ENCODE results near the gene C6orf141. TPM values are rescaled to one million over a fixed set of nuclear protein-coding genes. Genes with fewer than 3 reads are reported as not detected.

C6orf141 gene
- not detected for total RNA-seq
- total RNA-seq (2013) = not detected
- total RNA-seq = 0 to 0.12 (median 0) reads per million in 29 experiments

DNA sequence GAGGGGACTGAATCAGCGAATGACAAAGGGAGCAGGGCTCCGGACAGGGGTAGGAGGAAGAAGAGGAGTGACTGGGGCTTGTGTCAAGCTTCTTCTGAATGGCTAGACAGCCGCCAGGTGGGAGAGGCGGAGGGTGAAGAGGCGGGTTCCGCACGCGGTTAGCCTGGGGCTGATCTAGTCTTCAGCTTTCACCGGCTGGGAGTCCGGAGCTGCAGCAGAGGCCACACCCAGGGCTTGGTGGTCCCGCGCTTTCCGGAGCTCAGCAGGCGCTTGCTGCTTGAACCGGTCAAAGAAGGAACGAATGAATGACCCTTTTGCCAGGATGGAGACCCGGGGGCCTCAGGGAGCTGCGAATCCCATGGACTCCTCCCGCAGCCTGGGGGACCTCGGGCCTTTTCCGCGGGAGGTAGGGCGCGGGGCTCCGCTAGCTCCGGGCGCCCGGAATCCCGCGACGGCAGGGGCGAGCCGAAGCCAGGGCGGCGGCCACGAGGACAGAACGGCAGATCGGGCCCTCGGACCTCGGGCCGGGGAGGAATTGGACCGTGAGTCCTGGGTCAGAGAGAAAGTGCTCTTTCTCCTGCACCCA, at the start of gene C6orf141:
TSS of gene C6orf141 (plus strand) at position 177 of the 586 bp plus-strand sequence. CDS start at position 302, 125 bp downstream.
- peaks cover 17 to 19% (median 19%) of the 10 kb centered on the region in 3 donors for H3K4me1 Mint-ChIP-seq
- no peaks in the 10 kb centered on the region for H3K36me3 Mint-ChIP-seq
- 3% methylated on average over 42 of the region's 42 CpGs for WGBS (ENCODE audit: insufficient coverage)
- peak within 1 kb of the TSS; percentile 66 to 82 (median 77) for H3K4me3 Mint-ChIP-seq
- ATAC-seq (replicated peaks in 1 of 4) (peak in 3 of 4 experiments; percentile 29 to 52 (median 43)), DNase-seq (peak in 2 of 35 experiments; percentile 1 to 8)
- Histone ChIP-seq H3K27me3 (replicated peaks in 1 of 2; ENCODE audit: control insufficient read depth in 2 of 2, extremely low read depth in 1 of 2, insufficient read depth in 2 of 2, low read length in 1 of 2) (peaks cover 2 to 24% of the 10 kb centered on the region in 2 experiments), H3K4me1 (ENCODE audit: control insufficient read depth in 1 of 2, extremely low read depth in 1 of 2, insufficient read depth in 2 of 2, low read length in 2 of 2) (peaks cover 8 to 15% of the 10 kb centered on the region in 2 experiments), H3K36me3 (ENCODE audit: control insufficient read depth in 2 of 2, extremely low read depth in 1 of 2, insufficient read depth in 1 of 2, low read length in 1 of 2) (no peaks in the 10 kb centered on the region), H3K9me3 (no peaks in the 10 kb centered on the region), H3K27ac (ENCODE audit: low read length) (no peak within 1 kb of the TSS), H3K4me3 (ENCODE audit: control insufficient read depth in 1 of 2, extremely low read depth in 1 of 2, low read length in 1 of 2) (peak within 1 kb of the TSS; percentile 5 to 85)
- peaks cover 24 to 42% of the 10 kb centered on the region in 2 donors for H3K27me3 Mint-ChIP-seq
- ChIA-PET POLR2A (no interaction called here), CTCF (interaction anchor here in 1 of 2 donors (0.6 kb wide), 1 partner anchor 58 kb away, joined by 4 read pairs; no protein-coding TSS in a partner anchor)
- no peaks in the 10 kb centered on the region for H3K9me3 Mint-ChIP-seq
- H3K27ac Mint-ChIP-seq = peak within 1 kb of the TSS in 1 of 2 donors; percentile 46

DNA sequence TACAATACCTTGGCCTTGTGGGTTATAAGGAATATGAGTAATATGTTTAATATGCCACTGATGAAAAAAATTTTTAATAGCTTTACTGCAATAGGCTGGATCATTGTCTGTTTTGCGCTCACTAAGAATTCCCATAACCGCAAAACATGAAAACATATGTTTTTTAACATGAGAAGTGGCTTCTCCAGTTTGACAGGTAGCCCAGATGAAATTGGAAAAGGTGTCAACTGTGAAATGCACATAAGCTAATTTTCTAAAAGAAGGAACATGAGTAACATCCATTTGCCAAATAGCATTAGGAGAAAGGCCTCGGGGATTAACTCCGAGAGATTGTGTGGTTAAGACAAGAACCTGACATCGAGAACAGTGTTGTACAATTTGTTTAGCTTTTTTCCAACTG, 45.8 kb upstream of the C6orf141 start:
- Mint-ChIP-seq H3K4me1 (no peaks in the 10 kb centered on the region), H3K4me3 (no peak overlapping the region), H3K27me3 (peaks cover 13 to 16% of the 10 kb centered on the region in 2 donors), H3K36me3 (no peaks in the 10 kb centered on the region), H3K27ac (no peak overlapping the region), H3K9me3 (no peaks in the 10 kb centered on the region)
- ChIA-PET CTCF (no interaction called here), POLR2A (no interaction called here)
- Histone ChIP-seq H3K4me3 (ENCODE audit: control insufficient read depth in 1 of 2, extremely low read depth in 1 of 2, low read length in 1 of 2) (no peak overlapping the region), H3K36me3 (ENCODE audit: control insufficient read depth in 2 of 2, extremely low read depth in 1 of 2, insufficient read depth in 1 of 2, low read length in 1 of 2) (no peaks in the 10 kb centered on the region), H3K27ac (ENCODE audit: low read length) (no peak overlapping the region), H3K9me3 (no peaks in the 10 kb centered on the region), H3K4me1 (ENCODE audit: control insufficient read depth in 1 of 2, extremely low read depth in 1 of 2, insufficient read depth in 2 of 2, low read length in 2 of 2) (no peaks in the 10 kb centered on the region), H3K27me3 (replicated peaks in 1 of 2; ENCODE audit: control insufficient read depth in 2 of 2, extremely low read depth in 1 of 2, insufficient read depth in 2 of 2, low read length in 1 of 2) (peaks cover 0 to 2% of the 10 kb centered on the region in 2 experiments)
- 87% methylated on average over 3 of the region's 5 CpGs for WGBS (ENCODE audit: insufficient coverage)
- ATAC-seq (replicated peaks in 1 of 4) (no peak), DNase-seq (no peak)

DNA sequence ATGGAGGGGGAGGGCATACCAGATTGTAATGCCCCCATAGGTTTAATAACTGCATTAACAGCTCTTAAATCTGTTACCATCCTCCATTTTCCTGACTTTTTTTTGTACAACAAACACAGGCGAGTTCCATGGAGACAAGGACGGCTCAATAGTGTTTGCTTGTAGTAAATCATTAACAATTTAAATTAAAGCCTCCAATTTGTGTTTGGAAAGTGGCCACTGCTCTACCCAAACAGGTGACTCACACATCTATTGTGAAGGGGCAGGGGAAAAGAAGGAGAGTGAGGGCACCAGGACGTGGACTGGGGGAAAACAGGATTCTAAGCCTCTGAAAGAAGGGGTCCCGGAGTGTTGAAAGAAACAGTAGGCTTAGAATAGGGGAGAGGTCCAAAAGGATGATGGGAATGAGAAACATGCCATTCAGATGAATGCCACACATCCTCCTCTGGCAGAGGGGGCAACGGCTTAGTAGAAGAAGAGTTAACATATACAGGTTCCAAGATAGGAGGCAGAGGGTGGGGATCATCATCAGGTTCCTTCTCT, 43.8 kb upstream of the C6orf141 start:
- ChIA-PET CTCF (interaction anchor here in 1 of 2 donors (0.7 kb wide), 1 partner anchor 173 kb away, joined by 3 read pairs; no protein-coding TSS in a partner anchor), POLR2A (no interaction called here)
- Mint-ChIP-seq H3K27me3 (peaks cover 13 to 16% of the 10 kb centered on the region in 2 donors), H3K27ac (no peak overlapping the region), H3K9me3 (no peaks in the 10 kb centered on the region), H3K4me3 (no peak overlapping the region), H3K36me3 (no peaks in the 10 kb centered on the region), H3K4me1 (no peaks in the 10 kb centered on the region)
- no peaks in the 10 kb centered on the region for H3K36me3 ChIP-seq (ENCODE audit: control insufficient read depth in 2 of 2, extremely low read depth in 1 of 2, insufficient read depth in 1 of 2, low read length in 1 of 2)
- no peak overlapping the region for H3K27ac ChIP-seq (ENCODE audit: low read length)
- no peak for ATAC-seq (replicated peaks in 1 of 4)
- H3K4me1 ChIP-seq (ENCODE audit: control insufficient read depth in 1 of 2, extremely low read depth in 1 of 2, insufficient read depth in 2 of 2, low read length in 2 of 2) = no peaks in the 10 kb centered on the region
- no peak for DNase-seq
- no peak overlapping the region for H3K4me3 ChIP-seq (ENCODE audit: control insufficient read depth in 1 of 2, extremely low read depth in 1 of 2, low read length in 1 of 2)
- H3K9me3 ChIP-seq = no peaks in the 10 kb centered on the region
- WGBS (ENCODE audit: insufficient coverage) = no CpG with 5 or more reads among the region's 5 CpGs
- H3K27me3 ChIP-seq (replicated peaks in 1 of 2; ENCODE audit: control insufficient read depth in 2 of 2, extremely low read depth in 1 of 2, insufficient read depth in 2 of 2, low read length in 1 of 2) = peaks cover 0 to 2% of the 10 kb centered on the region in 2 experiments

DNA sequence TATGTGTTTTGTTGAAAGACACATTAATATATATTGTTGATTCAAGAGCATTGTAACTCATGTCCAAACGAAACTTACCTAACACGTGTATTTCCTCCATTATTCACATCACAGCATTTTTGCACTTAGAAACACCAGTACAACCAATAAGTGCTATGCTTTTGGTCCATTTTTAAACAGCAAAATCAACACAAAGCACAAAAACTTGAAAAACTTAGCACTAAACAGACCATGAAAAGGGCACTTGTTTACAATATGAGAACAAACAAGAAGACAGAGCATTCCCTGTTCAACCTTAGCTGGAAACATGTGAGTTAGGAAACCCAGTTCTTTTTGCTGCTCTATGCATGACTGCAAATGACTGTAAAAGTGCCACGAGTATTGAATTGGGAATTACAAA, 41.1 kb upstream of the C6orf141 start:
- DNase-seq = no peak
- no peaks in the 10 kb centered on the region for H3K4me1 Mint-ChIP-seq
- Histone ChIP-seq H3K36me3 (ENCODE audit: control insufficient read depth in 2 of 2, extremely low read depth in 1 of 2, insufficient read depth in 1 of 2, low read length in 1 of 2) (no peaks in the 10 kb centered on the region), H3K27ac (ENCODE audit: low read length) (no peak overlapping the region), H3K4me1 (ENCODE audit: control insufficient read depth in 1 of 2, extremely low read depth in 1 of 2, insufficient read depth in 2 of 2, low read length in 2 of 2) (no peaks in the 10 kb centered on the region), H3K9me3 (no peaks in the 10 kb centered on the region), H3K4me3 (ENCODE audit: control insufficient read depth in 1 of 2, extremely low read depth in 1 of 2, low read length in 1 of 2) (no peak overlapping the region), H3K27me3 (replicated peaks in 1 of 2; ENCODE audit: control insufficient read depth in 2 of 2, extremely low read depth in 1 of 2, insufficient read depth in 2 of 2, low read length in 1 of 2) (no peaks in the 10 kb centered on the region)
- H3K27me3 Mint-ChIP-seq = peaks cover 22 to 23% of the 10 kb centered on the region in 2 donors
- H3K4me3 Mint-ChIP-seq = no peak overlapping the region
- ATAC-seq (replicated peaks in 1 of 4) = no peak
- CTCF ChIA-PET = no interaction called here
- no peaks in the 10 kb centered on the region for H3K9me3 Mint-ChIP-seq
- no peak overlapping the region for H3K27ac Mint-ChIP-seq
- no peaks in the 10 kb centered on the region for H3K36me3 Mint-ChIP-seq
- WGBS (ENCODE audit: insufficient coverage) = 60% methylated on average over 1 of the region's 3 CpGs
- POLR2A ChIA-PET = no interaction called here

DNA sequence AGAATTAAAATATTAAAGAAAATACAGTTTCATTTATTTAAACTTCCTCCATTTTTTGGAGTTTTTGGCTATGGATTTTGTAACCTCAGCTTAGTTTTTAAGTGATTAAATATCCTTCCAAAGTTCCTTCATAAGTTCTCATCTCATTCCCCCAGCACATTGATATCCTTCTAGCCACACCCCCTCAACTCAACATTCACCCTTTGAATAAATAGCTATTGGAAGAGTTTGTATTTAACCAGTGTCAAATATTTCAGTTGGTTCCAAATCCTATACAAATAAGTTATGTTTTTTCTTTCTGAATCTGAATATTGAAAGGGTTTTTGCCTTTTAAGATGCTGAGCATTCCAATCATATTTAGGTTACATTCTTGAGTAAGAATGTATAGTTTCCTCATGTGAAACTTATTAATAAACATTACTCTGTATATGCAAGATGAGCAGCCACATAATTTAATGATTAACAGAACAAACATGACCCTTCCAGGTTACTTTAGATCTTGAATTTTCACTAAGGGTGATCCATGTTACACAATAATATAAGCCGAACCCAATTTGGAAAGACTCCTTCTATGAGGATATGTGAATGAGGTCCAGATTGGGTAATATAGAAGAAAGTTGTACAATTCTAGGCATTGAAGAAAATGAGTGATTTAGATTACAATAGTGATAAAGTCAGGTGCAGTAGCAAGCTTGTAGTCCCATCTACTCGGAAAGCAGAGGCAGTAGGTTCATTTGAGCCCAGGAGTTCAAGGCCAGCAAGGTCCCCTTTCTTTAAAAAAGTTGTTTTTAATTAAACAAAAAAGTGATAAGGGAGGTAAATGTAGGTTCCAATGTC, 37.1 kb upstream of the C6orf141 start:
- no peaks in the 10 kb centered on the region for H3K27me3 ChIP-seq (replicated peaks in 1 of 2; ENCODE audit: control insufficient read depth in 2 of 2, extremely low read depth in 1 of 2, insufficient read depth in 2 of 2, low read length in 1 of 2)
- WGBS (ENCODE audit: insufficient coverage) = no CpG with 5 or more reads among the region's 2 CpGs
- ATAC-seq (replicated peaks in 1 of 4) = no peak
- no peaks in the 10 kb centered on the region for H3K4me1 Mint-ChIP-seq
- no peak overlapping the region for H3K27ac Mint-ChIP-seq
- H3K27ac ChIP-seq (ENCODE audit: low read length) = no peak overlapping the region
- H3K27me3 Mint-ChIP-seq = peaks cover 13% of the 10 kb centered on the region in 2 donors
- no peaks in the 10 kb centered on the region for H3K9me3 ChIP-seq
- no peak overlapping the region for H3K4me3 ChIP-seq (ENCODE audit: control insufficient read depth in 1 of 2, extremely low read depth in 1 of 2, low read length in 1 of 2)
- no peak overlapping the region for H3K4me3 Mint-ChIP-seq
- H3K36me3 ChIP-seq (ENCODE audit: control insufficient read depth in 2 of 2, extremely low read depth in 1 of 2, insufficient read depth in 1 of 2, low read length in 1 of 2) = no peaks in the 10 kb centered on the region
- no peaks in the 10 kb centered on the region for H3K9me3 Mint-ChIP-seq
- CTCF ChIA-PET = no interaction called here
- no peaks in the 10 kb centered on the region for H3K36me3 Mint-ChIP-seq
- no peaks in the 10 kb centered on the region for H3K4me1 ChIP-seq (ENCODE audit: control insufficient read depth in 1 of 2, extremely low read depth in 1 of 2, insufficient read depth in 2 of 2, low read length in 2 of 2)
- POLR2A ChIA-PET = interaction anchor here in 1 of 2 donors (0.6 kb wide), 1 partner anchor 33 kb away, joined by 3 read pairs; no protein-coding TSS in a partner anchor
- DNase-seq = no peak

DNA sequence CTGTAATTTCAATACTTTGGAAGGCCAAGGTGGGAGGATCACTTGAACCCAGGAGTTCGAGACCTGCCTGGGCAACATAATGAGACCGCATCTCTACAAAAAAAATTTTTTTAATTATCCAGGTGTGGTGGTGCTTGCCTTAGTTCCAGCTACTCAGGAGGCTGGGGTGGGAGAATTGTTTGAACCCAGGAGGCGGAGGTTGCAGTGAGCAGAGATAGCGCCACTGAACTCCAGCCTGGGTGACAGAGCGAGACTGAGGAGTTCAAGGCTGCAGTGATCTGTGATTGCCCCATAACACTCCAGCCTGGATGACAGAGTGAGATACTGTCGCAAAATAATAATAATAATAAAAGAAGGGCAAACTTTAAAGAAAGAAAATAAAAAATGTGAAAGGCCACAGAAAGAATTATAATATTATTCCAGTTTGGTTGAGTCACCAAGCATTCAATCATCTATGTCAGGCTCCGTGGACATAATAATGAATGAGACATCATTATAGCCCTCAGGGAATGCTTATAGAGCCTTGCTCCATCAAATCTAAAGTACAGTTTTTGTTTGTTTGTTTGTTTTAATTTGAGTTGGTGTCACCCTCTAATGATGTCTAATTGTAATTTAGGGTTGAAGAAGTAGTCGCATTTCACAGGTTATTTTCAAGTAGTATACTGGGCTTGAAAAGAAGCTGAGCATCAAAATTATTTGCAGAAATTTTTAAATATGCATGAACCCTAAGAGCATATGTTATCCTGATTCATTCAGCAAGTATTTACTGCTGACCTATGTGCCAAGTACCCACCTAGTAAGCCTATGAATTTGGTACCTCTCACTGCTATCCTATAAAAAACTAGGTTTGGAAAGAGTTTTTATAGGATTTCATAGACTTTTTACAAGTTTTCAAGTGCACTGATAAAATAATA, 35.6 kb upstream of the C6orf141 start:
- DNase-seq = no peak
- no CpG with 5 or more reads among the region's 8 CpGs for WGBS (ENCODE audit: insufficient coverage)
- no peaks in the 10 kb centered on the region for H3K27me3 ChIP-seq (replicated peaks in 1 of 2; ENCODE audit: control insufficient read depth in 2 of 2, extremely low read depth in 1 of 2, insufficient read depth in 2 of 2, low read length in 1 of 2)
- Mint-ChIP-seq H3K4me3 (no peak overlapping the region), H3K9me3 (no peaks in the 10 kb centered on the region), H3K4me1 (no peaks in the 10 kb centered on the region), H3K27ac (no peak overlapping the region), H3K27me3 (peaks cover 12 to 13% of the 10 kb centered on the region in 2 donors), H3K36me3 (no peaks in the 10 kb centered on the region)
- ATAC-seq (replicated peaks in 1 of 4) = no peak
- no peak overlapping the region for H3K27ac ChIP-seq (ENCODE audit: low read length)
- no peak overlapping the region for H3K4me3 ChIP-seq (ENCODE audit: control insufficient read depth in 1 of 2, extremely low read depth in 1 of 2, low read length in 1 of 2)
- no peaks in the 10 kb centered on the region for H3K4me1 ChIP-seq (ENCODE audit: control insufficient read depth in 1 of 2, extremely low read depth in 1 of 2, insufficient read depth in 2 of 2, low read length in 2 of 2)
- H3K9me3 ChIP-seq = no peaks in the 10 kb centered on the region
- ChIA-PET POLR2A (no interaction called here), CTCF (interaction anchor here in 1 of 2 donors (0.9 kb wide), 1 partner anchor 17 kb away, joined by 3 read pairs; no protein-coding TSS in a partner anchor)
- no peaks in the 10 kb centered on the region for H3K36me3 ChIP-seq (ENCODE audit: control insufficient read depth in 2 of 2, extremely low read depth in 1 of 2, insufficient read depth in 1 of 2, low read length in 1 of 2)

Measured in T-cell (primary cell).